ENCODE results near the gene GAPDH.
"Not testable (repeated sequence)": the region's sequence is repeated elsewhere in the genome, so short reads cannot be mapped to it uniquely, and the experiment has no call there.

Gene GAPDH

GRCh38 chr12:6494968-6495367 is 39.3 kb upstream of the GAPDH start:
- H3K36me3 ChIP-seq (ENCODE audit: control insufficient read depth, low read length), result peaks cover 89% of the 10 kb centered on the region
- no peaks in the 10 kb centered on the region for H3K9me2 ChIP-seq (replicated peaks; ENCODE audit: control insufficient read depth, low read length)
- H3K79me2 ChIP-seq (ENCODE audit: control insufficient read depth, low read length), result peaks cover 77% of the 10 kb centered on the region
- peak overlapping the region; percentile 95 for H3K4me2 ChIP-seq (ENCODE audit: low read length)
- no peaks in the 10 kb centered on the region for H3K9me3 ChIP-seq (ENCODE audit: control insufficient read depth, insufficient read depth, low read length)
- peaks cover 35% of the 10 kb centered on the region for H3K4me1 ChIP-seq (ENCODE audit: control insufficient read depth, low read length)
- no peaks in the 10 kb centered on the region for H4K20me1 ChIP-seq (ENCODE audit: control insufficient read depth, insufficient read depth, low read depth, low read length)
- peak overlapping the region; percentile 87 for H3K4me3 ChIP-seq (ENCODE audit: low read length)
- H3K27me3 ChIP-seq (ENCODE audit: control insufficient read depth, low read length), result no peaks in the 10 kb centered on the region
- H3F3A ChIP-seq (ENCODE audit: control insufficient read depth, insufficient read depth), result peaks cover 13% of the 10 kb centered on the region
- H3K27ac ChIP-seq (ENCODE audit: low read depth, low read length), result peak overlapping the region; percentile 95
- no peak for TF ChIP-seq EZH2phosphoT487 (IDR thresholded peaks at IDR 0.05; ENCODE audit: borderline replicate concordance, low read length)
- TF ChIP-seq CTCF (IDR thresholded peaks at IDR 0.05; ENCODE audit: low read depth, low read length, poor library complexity, severe bottlenecking), result no peak

- not testable (repeated sequence) for H3K27me3 ChIP-seq (ENCODE audit: control insufficient read depth, low read length); H3K27ac ChIP-seq (ENCODE audit: low read depth, low read length); H3K9me2 ChIP-seq (replicated peaks; ENCODE audit: control insufficient read depth, low read length); H3K9me3 ChIP-seq (ENCODE audit: control insufficient read depth, insufficient read depth, low read length); H4K20me1 ChIP-seq (ENCODE audit: control insufficient read depth, insufficient read depth, low read depth, low read length); H3K4me2 ChIP-seq (ENCODE audit: low read length)
- Histone ChIP-seq H3K4me3 (ENCODE audit: low read length) (peak overlapping the region; percentile 0; the same call in 1 of the 2 replicates), H3F3A (ENCODE audit: control insufficient read depth, insufficient read depth) (peaks cover 13% of the 10 kb centered on the region), H3K36me3 (ENCODE audit: control insufficient read depth, low read length) (peaks cover 90% of the 10 kb centered on the region), H3K4me1 (ENCODE audit: control insufficient read depth, low read length) (peaks cover 32% of the 10 kb centered on the region), H3K79me2 (ENCODE audit: control insufficient read depth, low read length) (peaks cover 89% of the 10 kb centered on the region)
These were observed 37.0 kb upstream of the GAPDH start for GRCh38 chr12:6497291-6497690.

- H3K79me2 ChIP-seq (ENCODE audit: control insufficient read depth, low read length), result peaks cover 100% of the 10 kb centered on the region
These were observed 33.9 kb upstream of the GAPDH start for GRCh38 chr12:6500466-6500865.

More at GRCh38 chr12:6500466-6500865, 33.9 kb upstream of the GAPDH start:
- no peaks in the 10 kb centered on the region for H3K27me3 ChIP-seq (ENCODE audit: control insufficient read depth, low read length)
- peaks cover 24% of the 10 kb centered on the region for H3K4me1 ChIP-seq (ENCODE audit: control insufficient read depth, low read length)
- H4K20me1 ChIP-seq (ENCODE audit: control insufficient read depth, insufficient read depth, low read depth, low read length), result no peaks in the 10 kb centered on the region
- peaks cover 92% of the 10 kb centered on the region for H3K36me3 ChIP-seq (ENCODE audit: control insufficient read depth, low read length)
- H3K4me2 ChIP-seq (ENCODE audit: low read length), result no peak overlapping the region
- no peaks in the 10 kb centered on the region for H3K9me3 ChIP-seq (ENCODE audit: control insufficient read depth, insufficient read depth, low read length)
- no peaks in the 10 kb centered on the region for H3K9me2 ChIP-seq (replicated peaks; ENCODE audit: control insufficient read depth, low read length)
- H3K4me3 ChIP-seq (ENCODE audit: low read length), result no peak overlapping the region
- H3K27ac ChIP-seq (ENCODE audit: low read depth, low read length), result no peak overlapping the region
- TF ChIP-seq EZH2phosphoT487 (IDR thresholded peaks at IDR 0.05; ENCODE audit: borderline replicate concordance, low read length) (no peak), CTCF (IDR thresholded peaks at IDR 0.05; ENCODE audit: low read depth, low read length, poor library complexity, severe bottlenecking) (no peak)
- 0 out of 2 replicates have a peak, but pooled peaks cover 7% of the 10 kb centered on the region for H3F3A ChIP-seq (ENCODE audit: control insufficient read depth, insufficient read depth)

Data from DOHH2 (cell line).